Nephron progenitor cell (in vitro differentiated cells): ENCODE data around the gene MVB12B.
A peak's percentile ranks its signal among the peaks of the same experiment; 100 is the strongest.

ENCODE experiments used
- DNase-seq: peaks from one replicate; pipeline ENCODE4 v3.0.0; 2021
- H3K27ac Mint-ChIP-seq: 2 replicates; pipeline ENCODE4 v1.8.0; 2021; ENCODE audit warnings: mild to moderate bottlenecking, moderate library complexity, mixed read lengths
- H3K27me3 Mint-ChIP-seq: 2 replicates; pipeline ENCODE4 v1.8.0; 2021; ENCODE audit warnings: mild to moderate bottlenecking, low read depth, mixed read lengths; ENCODE audit not compliant: poor library complexity
- H3K36me3 Mint-ChIP-seq: 2 replicates; pipeline ENCODE4 v1.8.0; 2021; ENCODE audit warnings: low read depth, mixed read lengths
- H3K4me1 Mint-ChIP-seq: 2 replicates; pipeline ENCODE4 v1.8.0; 2021; ENCODE audit warnings: mixed read lengths
- H3K4me3 Mint-ChIP-seq: 2 replicates; pipeline ENCODE4 v1.8.0; 2021; ENCODE audit warnings: mild to moderate bottlenecking, moderate library complexity, mixed read lengths
- H3K9me3 Mint-ChIP-seq: 2 replicates; pipeline ENCODE4 v1.8.0; 2021; ENCODE audit warnings: mild to moderate bottlenecking, moderate library complexity, mixed read lengths
- CTCF ChIP-seq: fragments of 200-600 bp; sonication (generic); IDR thresholded peaks from 2 replicates; pipeline ENCODE4 v1.5.0; 2021; ENCODE audit warnings: antibody characterized with exemption

Gene MVB12B

GRCh38 chr9:126301196-126301595, 25.4 kb upstream of the MVB12B start:
- no peak overlapping the region for H3K4me3 Mint-ChIP-seq
- no peak for TF ChIP-seq CTCF

GRCh38 chr9:126301985-126302603, 24.5 kb upstream of the MVB12B start:
- TF ChIP-seq CTCF, result peak; percentile 57
- Mint-ChIP-seq H3K4me1 (peaks cover 28% of the 10 kb centered on the region), H3K36me3 (no peaks in the 10 kb centered on the region), H3K27ac (no peak overlapping the region), H3K4me3 (no peak overlapping the region), H3K9me3 (no peaks in the 10 kb centered on the region), H3K27me3 (peaks cover 4% of the 10 kb centered on the region)
- DNase-seq, result peak; percentile 53

More at GRCh38 chr9:126301196-126301595, 25.4 kb upstream of the MVB12B start:
- H3K4me1 Mint-ChIP-seq, result peaks cover 30% of the 10 kb centered on the region
- H3K9me3 Mint-ChIP-seq, result no peaks in the 10 kb centered on the region
- peaks cover 8% of the 10 kb centered on the region for H3K27me3 Mint-ChIP-seq
- no peak overlapping the region for H3K27ac Mint-ChIP-seq
- no peak for DNase-seq
- no peaks in the 10 kb centered on the region for H3K36me3 Mint-ChIP-seq

- TF ChIP-seq CTCF, result no peak
- H3K4me3 Mint-ChIP-seq, result no peak overlapping the region
- no peaks in the 10 kb centered on the region for H3K36me3 Mint-ChIP-seq
- peaks cover 28% of the 10 kb centered on the region for H3K4me1 Mint-ChIP-seq
- no peak overlapping the region for H3K27ac Mint-ChIP-seq
- no peak for DNase-seq
- H3K27me3 Mint-ChIP-seq, result no peaks in the 10 kb centered on the region
- H3K9me3 Mint-ChIP-seq, result no peaks in the 10 kb centered on the region
These were observed 23.9 kb upstream of the MVB12B start for GRCh38 chr9:126302730-126303129.

- DNase-seq, result no peak
- Mint-ChIP-seq H3K36me3 (no peaks in the 10 kb centered on the region), H3K9me3 (no peaks in the 10 kb centered on the region), H3K27me3 (no peaks in the 10 kb centered on the region), H3K27ac (no peak overlapping the region), H3K4me1 (peaks cover 24% of the 10 kb centered on the region), H3K4me3 (no peak overlapping the region)
- no peak for TF ChIP-seq CTCF
These were observed 23.1 kb upstream of the MVB12B start for GRCh38 chr9:126303488-126303887.

GRCh38 chr9:126304207-126304970, 22.2 kb upstream of the MVB12B start:
- Mint-ChIP-seq H3K36me3 (no peaks in the 10 kb centered on the region), H3K27me3 (no peaks in the 10 kb centered on the region), H3K27ac (no peak overlapping the region), H3K4me3 (no peak overlapping the region), H3K4me1 (peaks cover 23% of the 10 kb centered on the region), H3K9me3 (no peaks in the 10 kb centered on the region)
- TF ChIP-seq CTCF, result no peak
- DNase-seq, result no peak

- no peak overlapping the region for H3K27ac Mint-ChIP-seq
- no peaks in the 10 kb centered on the region for H3K9me3 Mint-ChIP-seq
- peaks cover 27% of the 10 kb centered on the region for H3K4me1 Mint-ChIP-seq
- no peaks in the 10 kb centered on the region for H3K36me3 Mint-ChIP-seq
- TF ChIP-seq CTCF, result no peak
- no peaks in the 10 kb centered on the region for H3K27me3 Mint-ChIP-seq
- DNase-seq, result no peak
- H3K4me3 Mint-ChIP-seq, result no peak overlapping the region
These were observed 21.7 kb upstream of the MVB12B start for GRCh38 chr9:126304971-126305320.
